ENCODE results near the gene UBA1.

- TF ChIP-seq CTCF (IDR thresholded peaks at IDR 0.05; ENCODE audit: extremely low read depth in 1 of 2, insufficient read depth in 1 of 2, low read depth in 1 of 2, low read length in 2 of 2) = no peak
- no peak for TF ChIP-seq POLR2AphosphoS5 (IDR thresholded peaks at IDR 0.05; ENCODE audit: insufficient read depth, low read depth, low read length)
- no peak for TF ChIP-seq GATA2 (IDR thresholded peaks at IDR 0.05; ENCODE audit: insufficient read depth, insufficient read length, low read depth, low read length)
- no peak for TF ChIP-seq POLR2A (IDR thresholded peaks at IDR 0.05; ENCODE audit: low read depth, low read length)
- TF ChIP-seq EZH2 (IDR thresholded peaks at IDR 0.05; ENCODE audit: borderline replicate concordance, low read depth, low read length, severe bottlenecking) = no peak
- no peak for TF ChIP-seq MAX (IDR thresholded peaks at IDR 0.05; ENCODE audit: insufficient read depth, insufficient read length)
- TF ChIP-seq JUN (IDR thresholded peaks at IDR 0.05; ENCODE audit: borderline replicate concordance, insufficient read depth, insufficient read length, low read depth) = no peak
Measured at GRCh38 chrX:47146121-47146935, 47.3 kb upstream of the UBA1 start.

All from endothelial cell of umbilical vein (primary cell).